Activated CD8-positive, alpha-beta T cell treated with anti-CD3 and anti-CD28 coated beads for 36 hours (primary cell): Measurements from ENCODE around the gene SPI1. TPM values are rescaled to one million over a fixed set of nuclear protein-coding genes. Genes with fewer than 3 reads are reported as not detected.

ENCODE experiments used
- ATAC-seq: fragments of 200-7000 bp; cut with Tn5 transposase; one replicate; pipeline ENCODE4 v1.10.0; 2021; ENCODE audit warnings: mild to moderate bottlenecking, moderate library complexity
- CTCF ChIA-PET: fragments of 350-600 bp; sonication (Branson Sonifier 250); formaldehyde crosslinking; loops from one replicate; lab custom pipeline; 2021; ENCODE audit warnings: antibody characterized with exemption; lab: Charles Lee
- POLR2A ChIA-PET: fragments of 350-600 bp; sonication (Branson Sonifier 250); formaldehyde crosslinking; loops from one replicate; lab custom pipeline; 2021; ENCODE audit warnings: antibody characterized with exemption; lab: Charles Lee
- DNase-seq: peaks from one replicate; pipeline ENCODE4 v3.0.0-alpha.2; 2020
- H3K27ac Mint-ChIP-seq: one replicate; pipeline ENCODE4 v1.8.0; 2021; ENCODE audit warnings: mild to moderate bottlenecking, mixed read lengths
- H3K27me3 Mint-ChIP-seq: one replicate; pipeline ENCODE4 v1.8.0; 2021; ENCODE audit warnings: mixed read lengths
- H3K36me3 Mint-ChIP-seq: one replicate; pipeline ENCODE4 v1.8.0; 2021; ENCODE audit warnings: low read depth, mixed read lengths
- H3K4me1 Mint-ChIP-seq: one replicate; pipeline ENCODE4 v1.8.0; 2021; ENCODE audit warnings: low read depth, mixed read lengths
- H3K4me3 Mint-ChIP-seq: one replicate; pipeline ENCODE4 v1.8.0; 2021; ENCODE audit warnings: mild to moderate bottlenecking, moderate library complexity, mixed read lengths
- H3K9me3 Mint-ChIP-seq: one replicate; pipeline ENCODE4 v1.8.0; 2021; ENCODE audit warnings: mixed read lengths
- intact Hi-C: fragments of 100-400 bp; cut with micrococcal nuclease; formaldehyde crosslinking; loops from one replicate; pipeline ENCODE4 v1.10.0; 2022
- total RNA-seq, 2 experiments: library from RNA; stranded (reverse); gene quantifications; one replicate each; pipeline ENCODE4 v1.2.3, GENCODE V29; 2021
- TF ChIP-seq, protein P1 (sequence below): fragments of 200-600 bp; IDR thresholded peaks from one replicate; pipeline ENCODE4 v1.8.0; 2022; ENCODE audit warnings: antibody characterized with exemption, mild to moderate bottlenecking

SPI1 gene
- total RNA-seq, 2 experiments from 2014 or later, result 0.25 TPM; not detected in 1

DNA sequence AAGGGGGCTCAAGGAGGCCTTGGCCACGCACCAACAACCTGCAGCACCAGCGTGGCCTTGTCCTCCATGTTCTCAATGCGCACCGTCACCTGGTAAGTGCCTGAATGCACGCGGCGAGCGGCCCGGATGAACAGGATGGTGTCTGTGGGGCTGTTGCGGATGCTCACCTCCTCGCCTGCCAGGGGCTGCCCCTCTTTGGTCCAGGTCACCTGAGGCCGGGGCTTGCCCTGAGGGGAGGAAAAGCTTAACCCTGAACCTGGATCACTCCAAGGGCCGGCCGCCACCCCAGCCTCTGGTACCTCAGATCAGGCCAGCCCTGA, 44.9 kb downstream of the SPI1 start:
- no peak for ATAC-seq
- ChIA-PET POLR2A (no interaction called here), CTCF (interaction anchor here (0.7 to 2.4 kb wide), 2 partner anchors 41 to 58 kb away, joined by 3 to 9 read pairs; no protein-coding TSS in a partner anchor)

DNA sequence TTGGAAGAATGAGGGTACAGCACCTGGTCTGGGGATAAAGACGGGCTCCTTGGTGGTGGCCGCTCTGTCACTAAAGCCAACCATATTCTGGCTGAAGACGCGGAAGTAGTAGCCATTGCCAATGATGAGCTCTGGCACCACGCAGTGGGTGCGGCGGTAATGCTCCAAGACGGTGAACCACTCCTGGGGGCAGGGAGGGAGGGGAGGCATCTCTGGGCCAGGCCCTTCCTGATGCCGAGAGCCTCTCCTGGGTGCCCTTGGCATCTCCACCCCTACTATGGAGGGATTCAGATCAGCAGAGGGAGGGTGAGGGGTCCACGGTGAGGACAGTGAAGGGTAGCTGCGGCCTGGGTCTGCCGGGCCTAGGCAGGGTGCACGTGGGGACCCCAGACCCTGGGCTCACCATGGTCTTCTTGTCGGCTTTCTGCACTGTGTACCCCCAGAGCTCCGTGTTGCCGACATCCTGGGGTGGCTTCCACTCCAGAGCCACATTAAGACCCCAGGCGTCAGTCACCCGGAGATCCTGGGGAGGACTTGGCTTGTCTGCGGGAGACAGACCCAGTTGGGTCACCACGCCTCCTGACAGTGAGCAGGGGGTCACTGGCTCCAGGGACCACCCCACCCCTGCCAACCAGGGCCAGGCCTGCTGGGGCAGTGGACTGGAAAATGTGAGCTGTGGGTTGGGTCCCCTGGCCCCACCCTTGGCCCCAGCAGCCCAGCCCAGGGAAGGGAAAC, 45.4 kb downstream of the SPI1 start:
- intact Hi-C loops, result no loop called here
- ATAC-seq (no peak), DNase-seq (no peak)
- ChIA-PET POLR2A (no interaction called here), CTCF (interaction anchor here (0.7 to 2.4 kb wide), 2 partner anchors 41 to 58 kb away, joined by 3 to 9 read pairs; no protein-coding TSS in a partner anchor)
- Mint-ChIP-seq H3K27me3 (no peaks in the 10 kb centered on the region), H3K4me3 (no peak overlapping the region), H3K4me1 (no peaks in the 10 kb centered on the region), H3K27ac (no peak overlapping the region), H3K9me3 (no peaks in the 10 kb centered on the region), H3K36me3 (peaks cover 6% of the 10 kb centered on the region)
- TF ChIP-seq, protein P1, sequence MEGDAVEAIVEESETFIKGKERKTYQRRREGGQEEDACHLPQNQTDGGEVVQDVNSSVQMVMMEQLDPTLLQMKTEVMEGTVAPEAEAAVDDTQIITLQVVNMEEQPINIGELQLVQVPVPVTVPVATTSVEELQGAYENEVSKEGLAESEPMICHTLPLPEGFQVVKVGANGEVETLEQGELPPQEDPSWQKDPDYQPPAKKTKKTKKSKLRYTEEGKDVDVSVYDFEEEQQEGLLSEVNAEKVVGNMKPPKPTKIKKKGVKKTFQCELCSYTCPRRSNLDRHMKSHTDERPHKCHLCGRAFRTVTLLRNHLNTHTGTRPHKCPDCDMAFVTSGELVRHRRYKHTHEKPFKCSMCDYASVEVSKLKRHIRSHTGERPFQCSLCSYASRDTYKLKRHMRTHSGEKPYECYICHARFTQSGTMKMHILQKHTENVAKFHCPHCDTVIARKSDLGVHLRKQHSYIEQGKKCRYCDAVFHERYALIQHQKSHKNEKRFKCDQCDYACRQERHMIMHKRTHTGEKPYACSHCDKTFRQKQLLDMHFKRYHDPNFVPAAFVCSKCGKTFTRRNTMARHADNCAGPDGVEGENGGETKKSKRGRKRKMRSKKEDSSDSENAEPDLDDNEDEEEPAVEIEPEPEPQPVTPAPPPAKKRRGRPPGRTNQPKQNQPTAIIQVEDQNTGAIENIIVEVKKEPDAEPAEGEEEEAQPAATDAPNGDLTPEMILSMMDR, result no peak

More for the DNA sequence above, 44.9 kb downstream of the SPI1 start:
- no peak overlapping the region for H3K4me3 Mint-ChIP-seq
- no peaks in the 10 kb centered on the region for H3K4me1 Mint-ChIP-seq
- H3K36me3 Mint-ChIP-seq, result peaks cover 5% of the 10 kb centered on the region
- no peak for DNase-seq
- no peaks in the 10 kb centered on the region for H3K9me3 Mint-ChIP-seq
- intact Hi-C loops, result no loop called here
- H3K27ac Mint-ChIP-seq, result no peak overlapping the region
- no peaks in the 10 kb centered on the region for H3K27me3 Mint-ChIP-seq
- TF ChIP-seq, protein P1, result no peak

DNA sequence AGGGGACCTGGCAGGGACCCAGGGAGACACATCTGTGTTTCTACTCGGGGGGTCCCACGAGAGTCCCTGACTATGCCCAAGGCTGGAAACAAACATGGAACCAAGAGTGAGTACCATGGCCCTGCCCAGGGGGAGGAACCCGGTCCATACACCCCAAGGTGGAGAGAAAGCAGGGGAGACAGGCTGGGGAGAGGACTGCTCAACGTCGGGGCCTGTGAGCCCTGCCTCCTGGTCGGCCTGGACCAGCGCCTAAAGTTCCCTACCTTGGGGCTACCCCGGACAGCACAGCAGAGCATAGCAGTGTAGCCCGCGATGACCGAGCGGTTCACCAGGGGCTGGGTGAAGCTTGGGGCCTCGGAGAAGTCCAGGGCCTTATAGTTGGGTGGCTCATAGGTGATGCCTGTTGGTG, 46.0 kb downstream of the SPI1 start:
- ATAC-seq (no peak), DNase-seq (no peak)
- TF ChIP-seq, protein P1, result no peak
- intact Hi-C loops, result no loop called here
- CTCF ChIA-PET, result interaction anchor here (2.4 kb wide), 1 partner anchor 42 kb away, joined by 9 read pairs; no protein-coding TSS in a partner anchor
- Mint-ChIP-seq H3K9me3 (no peaks in the 10 kb centered on the region), H3K36me3 (peaks cover 8% of the 10 kb centered on the region), H3K4me3 (no peak overlapping the region), H3K27me3 (no peaks in the 10 kb centered on the region), H3K4me1 (no peaks in the 10 kb centered on the region), H3K27ac (no peak overlapping the region)
- POLR2A ChIA-PET, result no interaction called here

DNA sequence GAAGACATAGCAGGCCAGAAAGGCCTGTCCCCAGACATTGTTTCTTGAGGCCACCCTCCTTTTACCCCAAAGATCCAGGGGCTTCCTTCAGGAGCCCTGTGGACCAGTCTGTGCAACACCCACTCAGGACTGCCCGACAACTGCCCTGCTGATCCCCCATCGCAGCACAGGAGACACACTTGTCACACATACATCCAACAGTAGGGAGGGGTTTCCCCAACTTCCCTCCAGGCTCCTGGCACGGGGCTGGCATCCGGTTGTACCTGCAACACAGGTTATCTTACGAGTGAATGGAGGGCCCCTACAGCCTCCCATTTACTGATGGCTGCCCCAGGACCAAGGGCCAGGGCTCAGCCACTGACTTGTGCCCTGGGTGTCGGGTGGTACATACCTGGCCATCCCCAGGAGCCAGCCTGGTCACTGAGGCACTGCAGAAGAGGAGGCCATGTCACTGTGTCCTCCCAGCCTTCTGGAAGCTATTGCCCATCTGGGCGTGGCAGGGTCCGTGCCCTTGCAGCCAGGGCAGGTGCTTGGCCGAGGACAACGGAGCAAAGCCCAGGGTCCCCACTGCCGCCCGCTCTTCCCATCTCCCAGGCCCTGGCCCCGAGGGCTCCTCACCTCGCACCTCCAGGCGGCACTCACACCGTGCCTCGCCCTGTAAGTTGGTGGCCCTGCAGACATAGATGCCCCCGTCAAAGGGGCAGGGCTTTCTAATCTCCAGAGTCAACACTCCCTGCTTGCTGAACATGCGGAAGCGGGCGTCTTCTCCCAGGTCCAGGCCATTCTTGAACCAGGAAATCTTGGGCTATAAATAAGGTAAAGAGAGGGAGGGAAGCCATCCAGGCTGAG, 46.7 kb downstream of the SPI1 start:
- peak overlapping the region; percentile 46 for H3K27ac Mint-ChIP-seq
- no peaks in the 10 kb centered on the region for H3K9me3 Mint-ChIP-seq
- DNase-seq (no peak), ATAC-seq (no peak)
- H3K4me1 Mint-ChIP-seq, result no peaks in the 10 kb centered on the region
- no peak overlapping the region for H3K4me3 Mint-ChIP-seq
- CTCF ChIA-PET, result no interaction called here
- TF ChIP-seq, protein P1, result no peak
- POLR2A ChIA-PET, result no interaction called here
- peaks cover 9% of the 10 kb centered on the region for H3K36me3 Mint-ChIP-seq
- intact Hi-C loops, result no loop called here
- no peaks in the 10 kb centered on the region for H3K27me3 Mint-ChIP-seq
